H9 (cell line): ENCODE results near the gene STX3. TPM values are rescaled to one million over a fixed set of nuclear protein-coding genes. Genes with fewer than 3 reads are reported as not detected.
"Not testable (repeated sequence)": the region's sequence is repeated elsewhere in the genome, so short reads cannot be mapped to it uniquely, and the experiment has no call there.

Experiments
- DNase-seq: peaks from one replicate; pipeline ENCODE4 v3.0.0-alpha.2; 2017
- H2AFZ ChIP-seq: one replicate; pipeline ENCODE4 v1.6.1; 2013; ENCODE audit warnings: mild to moderate bottlenecking, low read length, control low read depth, moderate library complexity
- H2AK5ac ChIP-seq: 2 replicates; pipeline ENCODE4 v1.6.1; 2013; ENCODE audit warnings: low read length, control low read depth, mixed read lengths; ENCODE audit not compliant: insufficient read length
- H2BK120ac ChIP-seq: one replicate; pipeline ENCODE4 v1.6.1; 2013; ENCODE audit warnings: low read depth, mild to moderate bottlenecking, low read length, control low read depth, inconsistent platforms; ENCODE audit not compliant: poor library complexity, severe bottlenecking
- H2BK12ac ChIP-seq: 2 replicates; pipeline ENCODE4 v1.6.1; 2013; ENCODE audit warnings: low read length, control low read depth, mixed read lengths, low read depth; ENCODE audit not compliant: insufficient read length
- H2BK15ac ChIP-seq: 2 replicates; pipeline ENCODE4 v1.6.1; 2013; ENCODE audit warnings: low read depth, low read length, control low read depth
- H2BK20ac ChIP-seq: one replicate; pipeline ENCODE4 v1.6.1; 2013; ENCODE audit warnings: low read depth, mild to moderate bottlenecking, low read length, control low read depth, inconsistent platforms; ENCODE audit not compliant: poor library complexity, severe bottlenecking
- H2BK5ac ChIP-seq: 2 replicates; pipeline ENCODE4 v1.6.1; 2013; ENCODE audit warnings: low read length, control low read depth, mixed read lengths; ENCODE audit not compliant: insufficient read length
- H3K14ac ChIP-seq: 2 replicates; pipeline ENCODE4 v1.6.1; 2013; ENCODE audit warnings: low read length, control low read depth; ENCODE audit not compliant: insufficient read depth
- H3K18ac ChIP-seq: 2 replicates; pipeline ENCODE4 v1.6.1; 2013; ENCODE audit warnings: low read depth, mild to moderate bottlenecking, mixed read lengths, low read length, control low read depth; ENCODE audit not compliant: insufficient read length
- H3K23ac ChIP-seq: 2 replicates; pipeline ENCODE4 v1.6.1; 2013; ENCODE audit warnings: low read length, control low read depth, mixed read lengths, low read depth; ENCODE audit not compliant: insufficient read length
- H3K23me2 ChIP-seq: 2 replicates; pipeline ENCODE4 v1.6.1; 2013; ENCODE audit warnings: low read depth, mild to moderate bottlenecking, mixed read lengths, low read length, control low read depth; ENCODE audit not compliant: insufficient read length, poor library complexity, severe bottlenecking
- H3K27ac ChIP-seq: 2 replicates; pipeline ENCODE4 v1.5.1; 2013; ENCODE audit warnings: low read length, control low read depth, mixed read lengths, low read depth; ENCODE audit not compliant: insufficient read length
- H3K27me3 ChIP-seq: 2 replicates; pipeline ENCODE4 v1.6.1; 2013; ENCODE audit warnings: low read length, control low read depth, inconsistent platforms; ENCODE audit not compliant: insufficient read depth
- H3K4ac ChIP-seq: 2 replicates; pipeline ENCODE4 v1.6.1; 2013; ENCODE audit warnings: low read depth, mild to moderate bottlenecking, control low read depth, inconsistent platforms, low read length, moderate library complexity
- H3K4me1 ChIP-seq: 2 replicates; pipeline ENCODE4 v1.6.1; 2013; ENCODE audit warnings: low read length, control low read depth, inconsistent platforms; ENCODE audit not compliant: insufficient read depth
- H3K4me2 ChIP-seq: 2 replicates; pipeline ENCODE4 v1.6.1; 2013; ENCODE audit warnings: low read length, control low read depth, mixed read lengths; ENCODE audit not compliant: insufficient read length, insufficient read depth
- H3K56ac ChIP-seq: 2 replicates; pipeline ENCODE4 v1.6.1; 2013; ENCODE audit warnings: low read depth, mild to moderate bottlenecking, mixed read lengths, low read length, control low read depth; ENCODE audit not compliant: insufficient read length
- H3K79me1 ChIP-seq: 2 replicates; pipeline ENCODE4 v1.6.1; 2013; ENCODE audit warnings: low read depth, mild to moderate bottlenecking, moderate library complexity, low read length, control low read depth, inconsistent platforms; ENCODE audit not compliant: insufficient read depth, poor library complexity, severe bottlenecking
- H3K79me2 ChIP-seq: 2 replicates; pipeline ENCODE4 v1.6.1; 2013; ENCODE audit warnings: low read length, control low read depth, inconsistent platforms; ENCODE audit not compliant: insufficient read depth
- H3K9ac ChIP-seq: 2 replicates; pipeline ENCODE4 v1.6.1; 2013; ENCODE audit warnings: low read length, control low read depth, mixed read lengths; ENCODE audit not compliant: insufficient read length; ENCODE audit errors: extremely low read depth
- H3K9me3 ChIP-seq: one replicate; pipeline ENCODE4 v1.6.1; 2013; ENCODE audit warnings: low read depth, low read length, inconsistent platforms; ENCODE audit not compliant: control insufficient read depth
- H3T11ph ChIP-seq: one replicate; pipeline ENCODE4 v1.6.1; 2013; ENCODE audit warnings: mild to moderate bottlenecking, low read length, control low read depth, inconsistent platforms
- H4K20me1 ChIP-seq: one replicate; pipeline ENCODE4 v1.6.1; 2013; ENCODE audit not compliant: control insufficient read depth, insufficient read length, insufficient read depth
- H4K5ac ChIP-seq: 2 replicates; pipeline ENCODE4 v1.6.1; 2013; ENCODE audit warnings: low read depth, mild to moderate bottlenecking, mixed read lengths, low read length, control low read depth; ENCODE audit not compliant: insufficient read length
- H4K8ac ChIP-seq: replicated peaks from 2 replicates; pipeline ENCODE4 v1.6.1; 2013; ENCODE audit warnings: low read length, control low read depth, mixed read lengths, low read depth; ENCODE audit not compliant: insufficient read length
- H4K91ac ChIP-seq: 2 replicates; pipeline ENCODE4 v1.6.1; 2013; ENCODE audit warnings: low read depth, mild to moderate bottlenecking, moderate library complexity, mixed read lengths, low read length, control low read depth; ENCODE audit not compliant: insufficient read length
- H3K27ac Mint-ChIP-seq, 3 experiments: 2 replicates in 2 of 3; 3 replicates in 1 of 3; pipeline ENCODE4 v1.8.0; 2020 to 2021; ENCODE audit warnings: mixed read lengths in 3 of 3, mild to moderate bottlenecking in 1 of 3, moderate library complexity in 1 of 3
- H3K27me3 Mint-ChIP-seq: 2 replicates; pipeline ENCODE4 v1.8.0; 2021; ENCODE audit warnings: low read depth, mild to moderate bottlenecking, moderate library complexity, mixed read lengths
- H3K36me3 Mint-ChIP-seq, 3 experiments: 2 replicates in 2 of 3; 3 replicates in 1 of 3; pipeline ENCODE4 v1.8.0; 2020 to 2021; ENCODE audit warnings: low read depth in 3 of 3, mixed read lengths in 3 of 3; ENCODE audit not compliant: insufficient read depth in 1 of 3
- H3K4me1 Mint-ChIP-seq, 2 experiments: 2 replicates each; pipeline ENCODE4 v1.8.0; 2020; ENCODE audit warnings: mixed read lengths in 2 of 2
- H3K4me3 Mint-ChIP-seq, 2 experiments: 2 replicates in 1 of 2; 3 replicates in 1 of 2; pipeline ENCODE4 v1.8.0; 2020 to 2021; ENCODE audit warnings: mild to moderate bottlenecking in 2 of 2, mixed read lengths in 2 of 2, moderate library complexity in 1 of 2
- H3K9me3 Mint-ChIP-seq, 2 experiments: 2 replicates in 1 of 2; 3 replicates in 1 of 2; pipeline ENCODE4 v1.8.0; 2020; ENCODE audit warnings: mild to moderate bottlenecking in 2 of 2, mixed read lengths in 2 of 2, moderate library complexity in 1 of 2
- WGBS: extraction: QIAGEN DNeasy Blood & Tissue Kit; methylation state at CpG from one replicate; pipeline ENCODE4 v1.1.7; 2013; ENCODE audit warnings: missing lambda C conversion rate, low lambda C conversion rate, mixed read lengths; ENCODE audit not compliant: insufficient read length; ENCODE audit errors: extremely low coverage; 5-methylcytosine and 5-hydroxymethylcytosine counted together
- total RNA-seq: library from RNA; stranded (reverse); gene quantifications from 2 replicates; pipeline ENCODE4 v1.2.1, GENCODE V29; 2021

Gene STX3
- total RNA-seq, 1 experiment from 2014 or later, result 41.0 TPM

GRCh38 chr11:59851416-59851815 lies 96.2 kb downstream of the STX3 start:
- not testable (repeated sequence) for H3K4me1 ChIP-seq, H4K5ac ChIP-seq, H3K4ac ChIP-seq, H2BK20ac ChIP-seq, H2BK12ac ChIP-seq, H3K23me2 ChIP-seq, H3K27me3 ChIP-seq, H3K27me3 Mint-ChIP-seq, H2AK5ac ChIP-seq, H4K8ac ChIP-seq, H3K79me2 ChIP-seq, H3K9ac ChIP-seq, H4K91ac ChIP-seq, H3K27ac Mint-ChIP-seq, H3K36me3 Mint-ChIP-seq, H2BK5ac ChIP-seq, H2BK15ac ChIP-seq, H3T11ph ChIP-seq, H3K9me3 Mint-ChIP-seq, H4K20me1 ChIP-seq, H3K4me3 Mint-ChIP-seq, DNase-seq, H3K56ac ChIP-seq, H3K14ac ChIP-seq, H3K23ac ChIP-seq, H3K9me3 ChIP-seq, H3K18ac ChIP-seq, H3K4me2 ChIP-seq, H3K79me1 ChIP-seq, H3K4me1 Mint-ChIP-seq, H2AFZ ChIP-seq, H3K27ac ChIP-seq, H2BK120ac ChIP-seq
- no CpG with 5 or more reads among the region's 5 CpGs for WGBS
